Hematopoietic multipotent progenitor cell (in vitro differentiated cells): ENCODE measurements around the gene LZTFL1. TPM values are rescaled to one million over a fixed set of nuclear protein-coding genes. Genes with fewer than 3 reads are reported as not detected.

Experiments
- DNase-seq, 3 donors: peaks; one replicate each; pipeline ENCODE4 v3.0.0-alpha.2; 2011 to 2015; ENCODE audit warnings: low read depth in 2 of 3, low spot score in 2 of 3
- total RNA-seq: library from RNA; depleted of rRNA; stranded (reverse); fragments of >200 nt; gene quantifications from one replicate; pipeline ENCODE4 v1.2.3, GENCODE V29; 2012

The LZTFL1 gene
- total RNA-seq, 1 donor: 10.0 TPM

GRCh38 chr3:45816544-45816943 is 25.4 kb downstream of the LZTFL1 start:
- no peak for DNase-seq

GRCh38 chr3:45814322-45814721 is 27.6 kb downstream of the LZTFL1 start:
- no peak for DNase-seq

- DNase-seq: no peak
Observed at GRCh38 chr3:45807681-45808540, 34.0 kb downstream of the LZTFL1 start.

- no peak for DNase-seq
Observed at GRCh38 chr3:45807133-45807532, 34.8 kb downstream of the LZTFL1 start.

GRCh38 chr3:45806072-45806471 is 35.8 kb downstream of the LZTFL1 start:
- DNase-seq: no peak

- DNase-seq: no peak
Observed at GRCh38 chr3:45803252-45803935, 38.5 kb downstream of the LZTFL1 start.

- no peak for DNase-seq
Observed at GRCh38 chr3:45802146-45802545, 39.8 kb downstream of the LZTFL1 start.

GRCh38 chr3:45800611-45801010 is 41.3 kb downstream of the LZTFL1 start:
- DNase-seq: no peak

GRCh38 chr3:45799586-45799985 is 42.3 kb downstream of the LZTFL1 start:
- DNase-seq: no peak

GRCh38 chr3:45798034-45798433 is 43.9 kb downstream of the LZTFL1 start:
- no peak for DNase-seq

- no peak for DNase-seq
Observed at GRCh38 chr3:45796902-45797637, 44.8 kb downstream of the LZTFL1 start.

- DNase-seq: peak in 2 of 3 donors; percentile 12 to 25
Observed at GRCh38 chr3:45795882-45796765, 45.8 kb downstream of the LZTFL1 start, which contains the start of gene SLC6A20. TSS of gene SLC6A20 (minus strand) at chr3:45796536. CDS start at chr3:45796419, 117 bp downstream.

- peak in 2 of 3 donors; percentile 11 to 26 for DNase-seq
Observed at GRCh38 chr3:45795509-45795881, 46.4 kb downstream of the LZTFL1 start.

- DNase-seq: no peak
Observed at GRCh38 chr3:45794660-45795059, 47.3 kb downstream of the LZTFL1 start.

- no peak for DNase-seq
Observed at GRCh38 chr3:45794177-45794560, 47.8 kb downstream of the LZTFL1 start.

- DNase-seq: no peak
Observed at GRCh38 chr3:45793482-45794176, 48.3 kb downstream of the LZTFL1 start.

GRCh38 chr3:45792516-45793172 is 49.3 kb downstream of the LZTFL1 start:
- no peak for DNase-seq

GRCh38 chr3:45792036-45792435 is 49.9 kb downstream of the LZTFL1 start:
- DNase-seq: no peak

GRCh38 chr3:45790596-45790995 is 51.3 kb downstream of the LZTFL1 start:
- no peak for DNase-seq
